Right hindlimb (tissue), 1 donor: Measurements from ENCODE around the gene RETNLB.

Source experiments
- DNase-seq: peaks from one replicate; pipeline ENCODE4 v3.0.0-alpha.2; 2018

The RETNLB gene, protein sequence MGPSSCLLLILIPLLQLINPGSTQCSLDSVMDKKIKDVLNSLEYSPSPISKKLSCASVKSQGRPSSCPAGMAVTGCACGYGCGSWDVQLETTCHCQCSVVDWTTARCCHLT

DNA sequence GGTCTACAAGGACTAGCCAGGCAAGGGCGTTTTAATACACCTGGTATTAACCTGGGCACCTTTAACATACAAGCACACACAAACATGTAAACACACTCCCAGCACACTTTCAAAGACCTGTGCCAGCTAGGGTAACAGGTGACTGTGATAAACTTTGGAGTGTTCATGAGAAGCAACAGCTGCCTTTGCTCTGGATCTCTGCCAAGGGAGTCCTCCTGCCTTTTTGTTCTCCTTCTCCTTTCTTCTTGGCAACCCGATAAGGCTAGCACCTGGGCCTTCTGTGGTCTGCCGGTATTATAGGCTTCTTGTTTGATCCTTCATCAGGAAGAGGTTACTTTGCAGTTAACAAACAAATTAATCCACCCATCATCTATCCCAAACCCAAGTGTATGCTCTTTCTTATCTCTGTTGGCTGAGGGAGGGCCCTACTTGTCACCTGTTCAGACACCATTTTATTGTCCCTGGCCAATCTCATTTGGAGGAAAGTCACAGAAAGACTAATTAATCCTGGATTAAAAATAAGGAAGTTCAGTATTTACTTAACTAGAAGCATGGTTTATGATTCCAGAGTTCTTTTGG is at the start of gene RETNLB:
Gene RETNLB, minus strand, starts transcription at position 7 of the 579 bp plus-strand sequence. CDS start 225 bp downstream, outside the sequence.
- no peak for DNase-seq

DNA sequence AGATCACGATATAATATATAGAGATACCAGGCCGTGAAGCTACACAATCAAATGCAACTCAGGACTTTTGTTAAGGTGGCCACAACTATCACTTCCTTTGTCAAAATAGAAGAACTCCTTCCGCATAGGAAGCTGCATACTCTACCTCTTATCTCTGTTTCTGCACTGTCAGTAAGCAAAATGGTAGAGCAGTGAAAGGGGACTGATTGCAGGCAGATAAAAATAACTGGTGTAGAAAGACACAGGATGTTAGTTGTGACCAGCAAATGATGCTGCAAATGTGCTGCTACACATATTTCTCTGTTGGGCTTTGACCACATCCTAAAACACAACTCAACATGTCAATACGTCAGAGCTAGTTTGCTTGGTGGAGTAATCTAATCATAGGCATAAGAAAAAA is 49.1 kb upstream of the RETNLB start:
- no peak for DNase-seq

DNA sequence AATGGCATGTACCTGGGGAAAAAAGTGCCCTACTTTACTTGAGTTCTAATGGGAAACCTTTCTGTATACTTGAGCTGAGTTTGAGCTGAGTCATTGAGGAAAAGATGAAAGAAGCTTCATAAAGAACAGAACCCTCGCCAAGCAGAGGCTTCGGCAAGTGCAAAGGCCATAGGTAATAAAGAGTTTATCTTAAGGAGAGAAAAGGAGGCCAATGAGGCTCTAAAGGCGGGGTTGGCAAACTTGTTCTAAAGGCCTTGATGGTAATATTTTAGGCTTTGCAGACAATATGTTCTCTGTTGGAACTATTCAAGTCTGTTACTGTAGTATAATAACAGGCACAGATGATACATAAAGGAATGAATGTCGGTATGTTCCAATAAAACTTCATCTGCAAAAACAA is 47.8 kb upstream of the RETNLB start:
- no peak for DNase-seq

DNA sequence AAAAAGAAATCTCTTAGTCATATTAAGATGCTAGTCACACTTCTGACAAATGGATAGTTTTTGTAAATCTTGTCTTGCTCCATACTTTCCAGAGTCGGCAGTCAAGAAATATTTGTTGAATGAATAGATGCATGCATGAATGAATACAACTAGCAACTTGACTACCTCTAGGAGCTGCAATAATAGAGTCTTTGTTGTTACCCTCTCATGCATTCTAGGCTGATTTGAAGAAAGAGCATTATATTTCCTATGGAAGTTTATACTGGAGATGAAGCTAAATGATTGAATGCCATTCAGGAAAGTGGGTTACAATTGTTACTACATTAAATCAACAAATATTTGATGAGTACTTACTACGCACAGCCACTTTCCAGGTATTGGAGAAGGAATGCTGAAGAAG is 47.2 kb upstream of the RETNLB start:
- DNase-seq, result no peak

DNA sequence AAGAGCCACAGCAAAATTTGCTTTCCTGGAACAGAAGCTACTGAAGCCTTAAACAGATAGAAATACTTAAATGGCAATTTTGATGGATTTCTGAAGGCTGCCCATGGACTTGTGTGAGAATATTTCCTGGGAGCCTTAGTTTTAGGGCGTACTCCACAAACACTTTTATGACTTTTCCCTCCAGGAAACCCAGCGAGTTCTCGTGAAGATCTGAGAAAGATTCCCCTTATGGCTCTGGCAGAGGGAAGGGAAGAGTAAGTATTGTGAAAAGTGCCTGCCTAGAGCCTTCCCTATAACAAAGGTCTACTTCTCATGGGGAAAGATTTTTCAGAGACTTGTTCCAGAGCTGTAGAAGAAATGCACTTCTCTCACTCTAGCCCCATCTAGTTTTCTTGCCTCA is 34.3 kb upstream of the RETNLB start:
- no peak for DNase-seq

DNA sequence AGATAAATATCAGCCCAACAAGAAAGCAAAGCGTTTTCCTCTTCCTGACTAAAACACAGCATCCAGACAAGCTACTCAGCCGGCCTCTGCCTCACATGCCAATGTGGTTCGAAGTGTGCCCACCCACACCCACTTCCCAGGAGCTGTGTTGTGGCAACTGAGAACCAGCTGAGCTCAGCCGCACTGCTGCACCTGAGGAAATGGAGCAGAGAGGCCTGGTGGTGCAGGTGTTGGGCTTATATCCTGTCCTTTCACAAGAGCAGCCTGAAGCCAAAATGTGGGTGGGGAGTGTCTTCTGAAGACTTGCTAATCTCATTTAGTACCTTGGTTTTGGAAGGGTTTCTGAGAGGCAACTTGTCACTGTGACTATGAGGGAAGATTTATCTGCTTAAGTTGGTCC is 23.0 kb upstream of the RETNLB start:
- DNase-seq, result no peak

DNA sequence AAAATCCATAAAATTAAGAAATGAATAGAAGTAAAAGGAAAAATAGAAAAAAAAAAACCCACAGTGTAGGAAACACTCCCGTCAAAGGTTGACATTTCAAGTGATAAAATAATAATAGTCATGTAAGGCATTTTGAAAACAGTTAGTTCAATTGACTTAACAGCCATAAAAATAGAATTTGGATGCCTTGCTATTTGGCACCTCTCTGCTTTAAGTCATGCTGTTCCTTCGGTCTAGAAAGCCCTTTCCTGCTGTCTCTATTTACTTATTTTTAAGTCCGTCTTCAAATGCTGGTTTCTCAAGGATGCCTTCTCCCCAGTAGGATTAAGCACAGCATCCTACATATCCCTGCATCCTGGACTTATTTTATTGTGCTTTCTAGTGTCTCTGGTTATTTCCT is 22.3 kb upstream of the RETNLB start:
- DNase-seq, result no peak

DNA sequence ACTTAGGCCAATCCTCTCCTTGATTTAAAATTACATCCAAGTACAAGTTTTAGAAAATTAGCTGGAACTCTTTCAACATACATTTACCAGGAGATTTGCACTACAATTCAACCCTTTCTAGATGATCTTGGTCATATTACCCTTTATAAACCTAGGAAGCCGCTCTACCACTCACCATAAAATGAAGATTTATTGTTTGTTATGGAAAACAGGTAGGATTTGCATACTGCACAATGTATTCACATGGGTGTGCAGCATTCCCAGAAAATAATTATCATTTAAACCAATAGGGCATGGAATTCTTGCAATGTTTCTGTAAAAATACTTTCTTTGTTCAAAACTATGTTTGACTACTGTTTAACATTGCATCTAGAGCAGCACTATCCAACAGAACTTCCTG is 18.4 kb upstream of the RETNLB start:
- DNase-seq, result no peak

DNA sequence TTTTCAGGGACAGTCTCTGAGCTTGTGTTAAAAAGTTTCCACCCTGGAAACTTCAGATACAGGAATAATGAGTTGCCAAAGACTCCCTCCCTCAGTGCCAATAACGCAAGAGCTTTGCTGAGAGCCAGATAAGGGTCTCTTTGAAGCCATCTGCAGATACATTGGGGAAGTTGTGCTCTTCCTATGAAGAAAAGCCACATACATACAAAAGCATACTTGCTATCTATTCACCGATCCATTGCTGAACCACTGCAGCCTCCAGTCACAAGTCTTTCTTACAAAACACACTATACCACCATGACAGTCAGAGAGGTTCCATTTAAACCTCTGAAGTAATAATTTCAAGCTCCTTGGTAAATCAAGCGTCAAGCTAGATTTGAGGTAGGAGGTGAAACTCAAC is 10.0 kb upstream of the RETNLB start:
- DNase-seq, result no peak

DNA sequence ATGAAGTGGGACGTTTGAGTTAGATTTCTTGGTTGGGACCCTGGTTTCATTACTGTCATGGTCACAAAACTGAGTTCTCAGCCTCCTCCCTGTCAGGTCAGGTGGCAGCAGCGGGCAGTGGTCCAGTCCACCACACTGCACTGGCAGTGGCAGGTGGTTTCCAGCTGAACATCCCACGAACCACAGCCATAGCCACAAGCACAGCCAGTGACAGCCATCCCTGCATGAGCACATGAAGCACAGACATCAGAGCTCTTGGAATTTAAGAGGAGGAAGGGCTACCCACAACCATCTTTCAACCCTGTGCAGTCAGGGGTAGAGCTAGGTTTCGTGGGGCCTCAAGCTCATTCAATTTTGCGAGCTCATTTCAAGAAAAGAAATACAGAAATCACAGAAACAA is 1.5 kb downstream of the RETNLB start:
- no peak for DNase-seq

DNA sequence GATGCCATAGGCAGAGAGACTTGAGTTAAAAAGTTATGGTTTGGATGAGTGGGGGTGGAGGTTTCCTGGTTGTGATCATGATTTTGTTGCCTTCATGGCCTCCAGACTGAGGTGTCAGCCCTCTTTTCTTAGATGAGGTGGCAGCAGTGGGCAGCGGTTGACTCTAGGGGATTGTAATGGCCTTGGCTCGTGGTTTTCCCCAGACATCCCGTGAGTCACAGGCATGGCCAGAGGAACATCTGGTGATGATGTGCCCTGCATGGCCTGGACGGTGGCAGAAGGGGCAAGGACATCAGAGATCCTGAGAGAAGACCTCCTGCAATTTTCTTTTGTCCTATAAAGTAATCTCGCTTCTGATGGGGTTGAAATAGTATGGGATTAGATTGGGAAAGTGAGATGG is 12.4 kb downstream of the RETNLB start:
- no peak for DNase-seq

DNA sequence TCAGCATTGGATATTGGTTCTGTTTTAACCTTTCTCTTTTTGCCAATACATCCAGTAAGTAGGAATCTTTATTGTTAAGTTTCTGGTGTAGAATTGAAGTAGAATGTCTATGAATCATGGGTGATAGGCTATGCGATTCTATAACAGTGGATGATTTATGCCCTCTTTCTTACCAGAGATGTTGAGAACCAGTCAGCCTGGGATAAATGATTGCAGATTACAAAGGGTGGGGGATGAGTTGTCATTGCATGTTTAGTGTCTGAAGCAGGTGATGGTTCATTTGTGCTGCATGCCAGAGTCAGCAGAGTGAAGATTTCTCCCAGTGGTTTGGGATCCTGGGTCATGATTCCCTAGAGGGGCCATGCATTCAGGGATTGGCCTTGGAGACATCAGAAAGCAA is 14.3 kb downstream of the RETNLB start:
- no peak for DNase-seq

DNA sequence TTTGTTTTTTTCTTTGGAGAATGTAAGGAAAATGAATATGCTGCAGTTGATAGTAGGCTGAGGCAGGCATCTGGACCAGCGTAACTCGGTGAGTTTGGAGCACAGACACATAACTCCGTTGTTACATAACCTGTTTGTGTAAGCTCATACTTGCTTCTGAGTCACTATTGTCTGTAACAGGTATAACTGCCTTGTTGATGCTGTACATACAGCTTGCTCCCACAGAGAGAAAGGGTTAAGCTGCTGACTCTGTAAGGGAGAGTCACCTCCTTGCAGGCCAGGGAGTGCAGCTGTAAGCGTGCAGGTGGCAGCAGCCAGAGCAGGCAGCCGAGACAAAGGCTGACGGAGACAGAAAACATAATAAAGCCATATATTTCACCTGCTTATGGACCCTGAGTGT is 20.4 kb downstream of the RETNLB start:
- DNase-seq, result no peak

DNA sequence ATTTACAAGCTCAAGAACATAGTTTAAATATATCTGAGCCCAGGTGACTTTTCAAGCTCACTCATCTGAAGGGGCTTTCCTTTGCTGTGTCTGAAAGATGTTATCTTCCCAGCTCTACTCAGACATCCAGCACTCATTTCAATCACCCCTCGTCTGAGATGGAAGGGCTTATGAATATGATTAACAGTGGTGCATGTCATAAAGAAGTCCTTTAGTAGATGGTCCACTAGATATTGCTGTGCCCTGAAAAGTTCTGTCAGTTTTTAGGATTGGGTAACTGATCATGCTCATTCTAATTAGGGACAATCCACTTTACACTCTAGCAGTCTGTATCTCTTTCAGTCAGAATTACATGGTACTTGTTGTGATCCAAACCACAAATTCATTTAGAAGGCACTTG is 28.3 kb downstream of the RETNLB start:
- no peak for DNase-seq

DNA sequence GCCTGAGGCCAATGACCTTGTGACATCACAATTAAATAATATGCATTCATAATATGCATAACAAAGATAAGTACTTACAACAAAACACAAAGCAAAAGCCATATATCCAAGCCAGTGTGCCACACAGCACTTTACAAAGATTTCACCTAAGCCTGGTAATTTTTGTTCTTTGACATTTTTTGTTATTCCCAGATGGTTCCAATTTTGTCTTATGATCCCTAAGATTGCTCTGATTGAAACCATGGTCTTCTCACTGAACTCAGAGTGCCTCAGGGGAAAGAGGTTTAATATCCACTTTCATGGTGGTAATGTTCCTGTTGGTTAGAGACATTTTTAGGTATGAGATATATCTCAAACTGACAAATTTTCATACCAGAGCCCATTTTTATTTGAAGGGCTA is 29.1 kb downstream of the RETNLB start:
- no peak for DNase-seq

DNA sequence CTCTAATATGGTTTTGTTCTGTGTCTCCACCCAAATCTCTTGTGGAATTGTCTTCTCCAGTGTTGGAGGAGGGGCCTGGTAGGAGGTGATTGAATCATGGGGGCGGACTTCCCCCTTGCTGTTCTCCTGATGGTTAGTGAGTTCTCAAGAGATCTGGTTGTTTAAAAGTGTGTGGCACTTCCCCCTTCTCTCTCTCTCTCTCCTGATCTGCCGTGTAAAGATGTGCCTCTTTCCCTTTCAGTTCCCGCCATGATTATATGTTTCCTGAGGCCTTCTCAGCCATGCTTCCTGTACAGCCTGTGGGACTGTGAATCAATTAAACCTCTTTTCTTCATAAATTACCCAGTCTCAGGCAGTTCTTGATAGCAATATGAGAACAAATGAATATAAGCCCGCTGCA is 33.1 kb downstream of the RETNLB start:
- no peak for DNase-seq

DNA sequence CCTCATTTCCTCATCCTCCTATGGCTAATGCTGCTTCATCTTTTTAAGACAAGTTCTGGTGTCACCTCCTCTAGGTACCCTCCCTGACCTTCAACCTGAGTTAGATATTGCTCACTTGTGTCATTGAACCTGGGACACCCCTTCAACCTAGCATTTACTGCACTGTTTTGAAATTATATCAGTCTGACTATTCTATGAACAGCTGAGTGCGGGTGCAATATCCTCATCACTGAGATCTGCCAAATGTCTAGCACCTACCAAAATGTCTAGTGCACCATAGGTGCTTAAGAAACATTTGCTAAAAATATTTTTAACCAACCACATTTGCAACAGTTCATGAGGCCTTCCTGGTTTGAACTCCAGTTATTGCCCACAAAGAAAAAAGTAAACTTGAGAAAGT is 34.5 kb downstream of the RETNLB start:
- no peak for DNase-seq

DNA sequence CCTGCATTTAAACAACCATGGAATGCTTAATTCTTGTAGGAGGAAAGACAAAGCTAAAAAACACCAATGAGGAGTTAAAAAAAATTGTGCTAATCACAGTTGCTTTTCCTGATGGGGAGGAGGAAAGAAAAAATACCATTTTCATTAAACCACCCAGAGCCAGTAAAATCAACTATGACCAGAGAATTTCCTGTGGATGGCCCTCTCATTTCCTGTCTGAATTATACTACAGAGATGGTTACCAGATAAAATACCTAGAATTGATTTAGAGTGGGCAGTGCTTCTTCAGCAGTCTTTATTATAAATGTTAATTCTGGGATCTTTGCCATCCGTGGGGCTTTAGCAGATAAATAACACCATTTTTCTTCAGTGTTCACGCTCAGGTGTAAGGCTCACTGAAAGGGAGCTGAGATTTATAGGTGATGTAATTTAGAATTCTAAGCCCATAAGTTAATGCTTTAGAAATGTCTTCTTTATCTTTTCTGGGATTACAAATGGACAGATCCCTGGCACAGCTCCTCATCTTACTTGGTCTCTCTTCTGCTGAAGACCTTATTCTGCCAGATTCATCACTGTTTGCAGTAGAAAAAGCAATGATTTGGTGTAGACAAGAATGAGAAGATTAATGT is 37.9 kb downstream of the RETNLB start:
- DNase-seq, result no peak

DNA sequence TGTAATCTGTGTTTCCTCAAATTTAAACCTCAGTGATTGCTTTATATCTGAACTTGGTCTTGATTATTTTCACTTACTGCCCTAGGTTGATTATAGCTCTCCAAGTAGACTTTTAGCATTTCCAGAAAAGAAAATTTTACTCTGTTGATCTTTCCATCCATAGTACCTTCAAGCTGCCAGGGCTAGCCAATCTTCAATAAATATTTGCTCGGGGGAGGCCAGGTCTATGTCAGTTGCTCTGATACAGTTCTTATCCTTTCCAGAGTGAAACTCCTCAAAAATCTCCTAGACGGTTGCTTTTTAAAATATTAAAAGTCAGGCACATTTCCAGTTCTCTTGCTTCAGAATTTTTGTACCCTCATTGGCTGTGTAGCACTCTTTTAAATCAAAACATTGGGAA is 38.8 kb downstream of the RETNLB start:
- no peak for DNase-seq

DNA sequence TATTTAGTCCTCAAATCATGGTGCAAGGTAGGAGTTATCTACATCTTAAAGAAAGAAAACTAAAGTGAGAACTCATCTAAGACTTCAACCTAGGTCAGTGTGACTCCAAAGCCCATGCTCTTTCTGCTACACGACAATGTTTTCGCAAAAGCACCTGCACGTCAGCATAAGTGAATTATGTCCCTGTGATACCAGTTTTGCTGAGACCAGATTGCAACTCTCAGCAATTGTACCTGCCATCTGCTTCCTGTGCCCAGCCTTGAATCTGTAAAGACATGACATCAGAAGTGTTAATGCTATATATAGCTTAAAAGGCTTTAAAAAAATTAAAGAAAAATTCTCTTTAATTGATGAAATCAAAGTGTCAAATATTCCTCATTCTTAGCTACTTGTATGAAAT is 43.4 kb downstream of the RETNLB start:
- DNase-seq, result no peak

DNA sequence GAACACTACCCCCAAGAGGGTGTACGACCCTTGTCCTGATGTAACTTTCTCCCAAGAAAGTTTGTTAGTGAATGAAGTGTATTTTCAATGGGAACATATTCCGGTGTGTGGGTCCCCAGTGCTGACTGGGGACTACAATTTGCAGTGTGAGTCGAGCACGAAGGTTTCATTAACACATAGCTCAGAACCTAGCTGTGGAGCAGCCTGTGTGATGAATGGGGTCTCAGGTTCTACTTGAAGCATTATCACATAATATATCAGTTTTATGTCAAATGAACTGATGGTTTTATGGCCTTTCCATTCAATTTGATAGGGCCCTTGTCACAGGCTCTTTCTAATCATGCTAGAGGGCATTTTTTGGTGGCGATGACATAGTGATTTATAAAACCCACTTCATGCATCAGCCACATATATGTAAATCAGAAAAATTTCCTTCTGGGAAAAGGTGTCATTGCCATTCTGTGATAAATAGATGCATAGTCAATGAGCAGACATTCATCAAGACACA is 44.1 kb downstream of the RETNLB start:
- DNase-seq, result no peak
